K562 (cell line): ENCODE measurements around the gene LRP1B.

Source experiments
- ARHGAP35 ChIP-seq: fragments of 450-650 bp; IDR thresholded peaks from 2 replicates; pipeline ENCODE4 v1.6.1; 2018; ENCODE audit not compliant: partially characterized antibody
- EP300 ChIP-seq: IDR thresholded peaks from 2 replicates; pipeline ENCODE4 v1.6.1; 2012; ENCODE audit warnings: low read length, improper control_type of control experiment
- GABPA ChIP-seq: fragments of 200-800 bp; sonication (Bioruptor generic); conservative IDR thresholded peaks from 2 replicates; pipeline ENCODE4 v1.6.1; 2016; ENCODE audit warnings: low read depth, missing genetic modification characterization, missing compliant biosample characterization
- POLR2A ChIP-seq: fragments of 450-650 bp; conservative IDR thresholded peaks from 2 replicates; pipeline ENCODE4 v1.6.1; 2016
- POLR2AphosphoS5 ChIP-seq: IDR thresholded peaks from 2 replicates; pipeline ENCODE4 v1.6.1; 2011; ENCODE audit warnings: mild to moderate bottlenecking, low read depth, low read length, moderate library complexity; ENCODE audit not compliant: control insufficient read depth, insufficient read depth
- SMC3 ChIP-seq: conservative IDR thresholded peaks from 2 replicates; pipeline ENCODE4 v1.6.1; 2011; ENCODE audit warnings: low read depth, low read length, improper control_type of control experiment; ENCODE audit not compliant: insufficient read depth
- TF ChIP-seq, protein P1 (sequence below), 3 experiments: IDR thresholded peaks in 2 of 3; conservative IDR thresholded peaks in 1 of 3; 2 replicates each; pipeline ENCODE4 v1.5.1; 2011 to 2012; ENCODE audit warnings: low read length in 3 of 3, mild to moderate bottlenecking in 3 of 3, control low read depth in 2 of 3, improper control_type of control experiment in 1 of 3, inconsistent platforms in 1 of 3, low read depth in 1 of 3, mixed read lengths in 1 of 3, moderate library complexity in 1 of 3; ENCODE audit not compliant: insufficient read depth in 2 of 3

- TF ChIP-seq SMC3 = no peak
- no peak for TF ChIP-seq EP300
- no peak for TF ChIP-seq POLR2A
- no peak for TF ChIP-seq ARHGAP35
- no peak for TF ChIP-seq GABPA (tag)
- TF ChIP-seq, protein P1, sequence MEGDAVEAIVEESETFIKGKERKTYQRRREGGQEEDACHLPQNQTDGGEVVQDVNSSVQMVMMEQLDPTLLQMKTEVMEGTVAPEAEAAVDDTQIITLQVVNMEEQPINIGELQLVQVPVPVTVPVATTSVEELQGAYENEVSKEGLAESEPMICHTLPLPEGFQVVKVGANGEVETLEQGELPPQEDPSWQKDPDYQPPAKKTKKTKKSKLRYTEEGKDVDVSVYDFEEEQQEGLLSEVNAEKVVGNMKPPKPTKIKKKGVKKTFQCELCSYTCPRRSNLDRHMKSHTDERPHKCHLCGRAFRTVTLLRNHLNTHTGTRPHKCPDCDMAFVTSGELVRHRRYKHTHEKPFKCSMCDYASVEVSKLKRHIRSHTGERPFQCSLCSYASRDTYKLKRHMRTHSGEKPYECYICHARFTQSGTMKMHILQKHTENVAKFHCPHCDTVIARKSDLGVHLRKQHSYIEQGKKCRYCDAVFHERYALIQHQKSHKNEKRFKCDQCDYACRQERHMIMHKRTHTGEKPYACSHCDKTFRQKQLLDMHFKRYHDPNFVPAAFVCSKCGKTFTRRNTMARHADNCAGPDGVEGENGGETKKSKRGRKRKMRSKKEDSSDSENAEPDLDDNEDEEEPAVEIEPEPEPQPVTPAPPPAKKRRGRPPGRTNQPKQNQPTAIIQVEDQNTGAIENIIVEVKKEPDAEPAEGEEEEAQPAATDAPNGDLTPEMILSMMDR (IDR thresholded peaks at IDR 0.05 in 2 of 3, conservative IDR thresholded peaks at IDR 0.05 in 1 of 3; ENCODE audit: insufficient read depth in 2 of 3, low read depth in 1 of 3, low read length in 3 of 3) = no peak
- TF ChIP-seq POLR2AphosphoS5 = no peak
Measured at GRCh38 chr2:141598982-141599381, 531.8 kb downstream of the LRP1B start.
